G401.6 (cell line): Measurements from ENCODE around the gene KCNN2.

Experiments used
- FAIRE-seq: peaks from 2 replicates; lab custom pipeline; 2012; peaks lifted over from hg19 to GRCh38; lab: Jason Lieb, UNC

The KCNN2 gene

GRCh38 chr5:114544561-114544960 lies 182.7 kb downstream of the KCNN2 start:
- FAIRE-seq = no peak
